K562 (cell line): Measurements from ENCODE around the gene MEF2D. TPM values are rescaled to one million over a fixed set of nuclear protein-coding genes. Genes with fewer than 3 reads are reported as not detected.

Experiments
- ADNP ChIP-seq: fragments of 200-800 bp; sonication (Bioruptor generic); IDR thresholded peaks from 2 replicates; pipeline ENCODE4 v1.6.1; 2016; ENCODE audit warnings: missing genetic modification characterization, missing compliant biosample characterization
- BRD4 ChIP-seq: fragments of 200-600 bp; sonication (generic); IDR thresholded peaks from 2 replicates; pipeline ENCODE4 v1.6.1; 2017; ENCODE audit warnings: inconsistent platforms
- CSDE1 ChIP-seq, 2 experiments: fragments of 450-650 bp; IDR thresholded peaks; 2 replicates each; pipeline ENCODE4 v1.6.1; 2016; ENCODE audit warnings: mild to moderate bottlenecking in 1 of 2
- ELF1 ChIP-seq: fragments of 200-800 bp; sonication (Bioruptor generic); IDR thresholded peaks from 2 replicates; pipeline ENCODE4 v1.6.1; 2016; ENCODE audit warnings: missing genetic modification characterization, missing compliant biosample characterization
- ELF4 ChIP-seq: fragments of 450-650 bp; formaldehyde crosslinking; IDR thresholded peaks from 2 replicates; pipeline ENCODE4 v1.4.0; 2022; ENCODE audit warnings: missing genetic modification characterization
- GATAD2B ChIP-seq: fragments of 450-650 bp; IDR thresholded peaks from 2 replicates; pipeline ENCODE4 v1.6.1; 2017; ENCODE audit warnings: mild to moderate bottlenecking, borderline replicate concordance
- GTF2B ChIP-seq: IDR thresholded peaks from 2 replicates; pipeline ENCODE4 v1.6.1; 2011; ENCODE audit not compliant: insufficient read length; ENCODE audit errors: extremely low read depth
- HDAC6 ChIP-seq: IDR thresholded peaks from 2 replicates; pipeline ENCODE4 v1.6.1; 2012; ENCODE audit warnings: low read depth, mild to moderate bottlenecking, control low read depth, inconsistent platforms, low read length, moderate library complexity
- HMG20A ChIP-seq: fragments of 450-650 bp; formaldehyde crosslinking; conservative IDR thresholded peaks from 2 replicates; pipeline ENCODE4 v1.4.0; 2020; ENCODE audit warnings: mild to moderate bottlenecking, mixed read lengths
- MTF1 ChIP-seq: fragments of 250-450 bp; sonication (Bioruptor Pico); IDR thresholded peaks from 2 replicates; pipeline ENCODE4 v1.9.0; 2021; ENCODE audit warnings: moderate library complexity, mild to moderate bottlenecking, inconsistent platforms, borderline replicate concordance
- NCOA4 ChIP-seq: fragments of 450-650 bp; IDR thresholded peaks from 2 replicates; pipeline ENCODE4 v1.6.1; 2018; ENCODE audit warnings: mild to moderate bottlenecking; ENCODE audit not compliant: partially characterized antibody
- NONO ChIP-seq, 2 experiments: fragments of 200-400 bp in 1 of 2; fragments of 450-650 bp in 1 of 2; formaldehyde crosslinking in 1 of 2; IDR thresholded peaks; 2 replicates each; pipeline ENCODE4 v1.6.1; 2017; ENCODE audit warnings: low read depth in 2 of 2, mild to moderate bottlenecking in 2 of 2, moderate library complexity in 2 of 2, low read length in 1 of 2
- PML ChIP-seq: IDR thresholded peaks from 2 replicates; pipeline ENCODE4 v1.6.1; 2012; ENCODE audit warnings: low read length, inconsistent platforms
- POLR2AphosphoS5 ChIP-seq: IDR thresholded peaks from 2 replicates; pipeline ENCODE4 v1.6.1; 2011; ENCODE audit warnings: mild to moderate bottlenecking, low read depth, low read length, moderate library complexity; ENCODE audit not compliant: control insufficient read depth, insufficient read depth
- SMAD2 ChIP-seq: fragments of 150-350 bp; IDR thresholded peaks from 2 replicates; pipeline ENCODE4 v1.6.1; 2014; ENCODE audit warnings: low read depth, mild to moderate bottlenecking, low read length
- TAL1 ChIP-seq: fragments of 450-650 bp; IDR thresholded peaks from 2 replicates; pipeline ENCODE4 v1.6.1; 2016; ENCODE audit warnings: mild to moderate bottlenecking
- TFE3 ChIP-seq: fragments of 450-650 bp; formaldehyde crosslinking; IDR thresholded peaks from 2 replicates; pipeline ENCODE4 v1.4.0; 2020; ENCODE audit warnings: mild to moderate bottlenecking, mixed read lengths
- USF2 ChIP-seq: sonication (generic); formaldehyde crosslinking; IDR thresholded peaks from 2 replicates; pipeline ENCODE4 v1.5.0; 2020; ENCODE audit warnings: missing genetic modification reagents
- ZNF143 ChIP-seq: sonication (generic); formaldehyde crosslinking; IDR thresholded peaks from 2 replicates; pipeline ENCODE4 v1.9.0; 2022; ENCODE audit warnings: mild to moderate bottlenecking, missing genetic modification reagents
- polyA plus RNA-seq, 8 experiments: library from polyadenylated mRNA; depleted of rRNA in 4 of 8; stranded (reverse) in 5 of 8; unstranded in 3 of 8; fragments of >200 nt; fragmentation: Nextera tagmentation in 2 of 8; fragmentation: Illumina TruSeq in 1 of 8; extraction: Ambion mirVana in 2 of 8; extraction: Trizol in 1 of 8; gene quantifications; 2 replicates each; pipeline versions ENCODE4 v1.2.1 to v1.2.3, GENCODE V29; 2011 to 2014; ENCODE audit warnings: inconsistent platforms in 1 of 8, missing spikeins in 1 of 8
- total RNA-seq, 7 experiments: library from RNA; depleted of rRNA in 6 of 7; stranded (reverse); fragments of >200 nt in 6 of 7; fragmentation: Illumina TruSeq in 2 of 7; extraction: Trizol in 2 of 7; gene quantifications; 2 replicates each; pipeline versions ENCODE4 v1.2.1 to v1.2.3, GENCODE V29; 2011 to 2021; ENCODE audit warnings: low replicate concordance in 1 of 7
- TF ChIP-seq, protein P1 (sequence below): sonication (generic); formaldehyde crosslinking; IDR thresholded peaks from 2 replicates; pipeline ENCODE4 v1.8.0; 2022; ENCODE audit warnings: mild to moderate bottlenecking, missing genetic modification reagents
- TF ChIP-seq, protein P2 (sequence below), 3 experiments: fragments of 200-800 bp in 1 of 3; sonication (Bioruptor generic) in 1 of 3; sonication (generic) in 1 of 3; formaldehyde crosslinking in 1 of 3; IDR thresholded peaks; 2 replicates each; pipeline versions ENCODE4 v1.6.1 to v1.8.0; 2016 to 2022; ENCODE audit warnings: mild to moderate bottlenecking in 2 of 3, missing compliant biosample characterization in 2 of 3, missing genetic modification characterization in 2 of 3, missing genetic modification reagents in 1 of 3

Gene MEF2D
- total and polyA plus RNA-seq, 9 of the 15 experiments (the other 6 are each of a cell fraction or from before 2014, with no cell fraction given), result 0.10 to 19.5 (median 2.6) TPM

GRCh38 chr1:156504821-156505678 is 4.5 kb upstream of the MEF2D start (continued):
- TF ChIP-seq NCOA4 (no peak), BRD4 (no peak), MTF1 (CRISPR knock-in tag) (no peak), USF2 (CRISPR knock-in tag) (peak; percentile 88), GTF2B (no peak), CSDE1 (IDR thresholded peaks at IDR 0.05) (peak in 1 of 2 experiments; percentile 90; a peak in 2 of 4 replicates), NONO (IDR thresholded peaks at IDR 0.05; ENCODE audit: low read depth in 2 of 2, low read length in 1 of 2) (0 out of 4 replicates have a peak, but pooled peaks of 1 of the 2 experiments have one; percentile 17), POLR2AphosphoS5 (peak; percentile 31; the same call in 1 of the 2 replicates), SMAD2 (no peak), TFE3 (peak; percentile 87), ELF1 (tag) (no peak), TAL1 (peak; percentile 19; the same call in 1 of the 2 replicates), PML (peak; percentile 10; the same call in 1 of the 2 replicates), HDAC6 (no peak), ZNF143 (CRISPR knock-in tag) (0 out of 2 replicates have a peak, but pooled peaks have one; percentile 39), ELF4 (CRISPR knock-in tag) (0 out of 2 replicates have a peak, but pooled peaks have one; percentile 63), GATAD2B (peak; percentile 44; the same call in 1 of the 2 replicates), HMG20A (no peak), ADNP (tag) (no peak)
- TF ChIP-seq, protein P1, sequence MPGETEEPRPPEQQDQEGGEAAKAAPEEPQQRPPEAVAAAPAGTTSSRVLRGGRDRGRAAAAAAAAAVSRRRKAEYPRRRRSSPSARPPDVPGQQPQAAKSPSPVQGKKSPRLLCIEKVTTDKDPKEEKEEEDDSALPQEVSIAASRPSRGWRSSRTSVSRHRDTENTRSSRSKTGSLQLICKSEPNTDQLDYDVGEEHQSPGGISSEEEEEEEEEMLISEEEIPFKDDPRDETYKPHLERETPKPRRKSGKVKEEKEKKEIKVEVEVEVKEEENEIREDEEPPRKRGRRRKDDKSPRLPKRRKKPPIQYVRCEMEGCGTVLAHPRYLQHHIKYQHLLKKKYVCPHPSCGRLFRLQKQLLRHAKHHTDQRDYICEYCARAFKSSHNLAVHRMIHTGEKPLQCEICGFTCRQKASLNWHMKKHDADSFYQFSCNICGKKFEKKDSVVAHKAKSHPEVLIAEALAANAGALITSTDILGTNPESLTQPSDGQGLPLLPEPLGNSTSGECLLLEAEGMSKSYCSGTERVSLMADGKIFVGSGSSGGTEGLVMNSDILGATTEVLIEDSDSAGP (CRISPR knock-in tag), result peak; percentile 100
- TF ChIP-seq, protein P2, sequence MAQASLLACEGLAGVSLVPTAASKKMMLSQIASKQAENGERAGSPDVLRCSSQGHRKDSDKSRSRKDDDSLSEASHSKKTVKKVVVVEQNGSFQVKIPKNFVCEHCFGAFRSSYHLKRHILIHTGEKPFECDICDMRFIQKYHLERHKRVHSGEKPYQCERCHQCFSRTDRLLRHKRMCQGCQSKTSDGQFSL (CRISPR knock-in tag; IDR thresholded peaks at IDR 0.05), result peak; percentile 98
- TF ChIP-seq, protein P2 (tag; IDR thresholded peaks at IDR 0.05), result peak in 1 of 2 experiments; percentile 97; a peak in 2 of 4 replicates
